ENCODE results near the gene APP. TPM values are rescaled to one million over a fixed set of nuclear protein-coding genes. Genes with fewer than 3 reads are reported as not detected.

Gene APP
- total RNA-seq, 1 experiment from 2014 or later = 531 TPM

GRCh38 chr21:25959799-25960198, 210.8 kb downstream of the APP start:
- Histone ChIP-seq H3K27me3 (replicated peaks; ENCODE audit: insufficient read depth, low read depth, low read length, poor library complexity) (no peaks in the 10 kb centered on the region), H3K9me3 (ENCODE audit: low read depth, low read length, poor library complexity, severe bottlenecking) (no peaks in the 10 kb centered on the region), H3K27ac (ENCODE audit: low read depth, low read length, poor library complexity, severe bottlenecking) (no peak overlapping the region), H3K36me3 (ENCODE audit: insufficient read depth, low read length, poor library complexity, severe bottlenecking) (peaks cover 14% of the 10 kb centered on the region), H3K4me1 (ENCODE audit: insufficient read depth, low read length, poor library complexity, severe bottlenecking) (peaks cover 45% of the 10 kb centered on the region), H3K4me3 (ENCODE audit: low read depth, low read length, poor library complexity, severe bottlenecking) (no peak overlapping the region)
- TF ChIP-seq CTCF (conservative IDR thresholded peaks at IDR 0.05; ENCODE audit: low read depth, low read length) (no peak), EZH2 (IDR thresholded peaks at IDR 0.05; ENCODE audit: borderline replicate concordance, low read depth, low read length, poor library complexity, severe bottlenecking) (no peak)
- intact Hi-C loops (cut with micrococcal nuclease; ENCODE audit: unreplicated experiment) = no loop called here
- ChIA-PET POLR2A (ENCODE audit: low non-redundant PET) (no interaction called here), CTCF (no interaction called here)
- DNase-seq (ENCODE audit: low spot score) = no peak
- no TSS peak for BruUV-seq (replicated peaks)

- POLR2A ChIA-PET (ENCODE audit: low non-redundant PET) = interaction anchor here (0.6 kb wide), 1 partner anchor 12 kb away, joined by 7 read pairs; no protein-coding TSS in a partner anchor
- CTCF ChIA-PET = no interaction called here
- Histone ChIP-seq H3K27ac (ENCODE audit: low read depth, low read length, poor library complexity, severe bottlenecking) (peak overlapping the region; percentile 13), H3K4me1 (ENCODE audit: insufficient read depth, low read length, poor library complexity, severe bottlenecking) (peaks cover 34% of the 10 kb centered on the region), H3K27me3 (replicated peaks; ENCODE audit: insufficient read depth, low read depth, low read length, poor library complexity) (no peaks in the 10 kb centered on the region), H3K9me3 (ENCODE audit: low read depth, low read length, poor library complexity, severe bottlenecking) (no peaks in the 10 kb centered on the region), H3K36me3 (ENCODE audit: insufficient read depth, low read length, poor library complexity, severe bottlenecking) (peaks cover 37% of the 10 kb centered on the region), H3K4me3 (ENCODE audit: low read depth, low read length, poor library complexity, severe bottlenecking) (no peak overlapping the region)
- no peak for TF ChIP-seq EZH2 (IDR thresholded peaks at IDR 0.05; ENCODE audit: borderline replicate concordance, low read depth, low read length, poor library complexity, severe bottlenecking)
- no peak for TF ChIP-seq CTCF (conservative IDR thresholded peaks at IDR 0.05; ENCODE audit: low read depth, low read length)
- intact Hi-C loops (cut with micrococcal nuclease; ENCODE audit: unreplicated experiment) = no loop called here
- peak; percentile 88 for DNase-seq (ENCODE audit: low spot score)
- no TSS peak for BruUV-seq (replicated peaks)
Observed at GRCh38 chr21:25956993-25957714, 213.4 kb downstream of the APP start.

GRCh38 chr21:25955646-25956045, 214.9 kb downstream of the APP start:
- POLR2A ChIA-PET (ENCODE audit: low non-redundant PET) = interaction anchor here (0.7 kb wide), 1 partner anchor 337 kb away, joined by 3 read pairs; no protein-coding TSS in a partner anchor
- no peak for TF ChIP-seq CTCF (conservative IDR thresholded peaks at IDR 0.05; ENCODE audit: low read depth, low read length)
- TF ChIP-seq EZH2 (IDR thresholded peaks at IDR 0.05; ENCODE audit: borderline replicate concordance, low read depth, low read length, poor library complexity, severe bottlenecking) = no peak
- Histone ChIP-seq H3K4me3 (ENCODE audit: low read depth, low read length, poor library complexity, severe bottlenecking) (no peak overlapping the region), H3K27me3 (replicated peaks; ENCODE audit: insufficient read depth, low read depth, low read length, poor library complexity) (no peaks in the 10 kb centered on the region), H3K27ac (ENCODE audit: low read depth, low read length, poor library complexity, severe bottlenecking) (no peak overlapping the region), H3K36me3 (ENCODE audit: insufficient read depth, low read length, poor library complexity, severe bottlenecking) (peaks cover 40% of the 10 kb centered on the region), H3K4me1 (ENCODE audit: insufficient read depth, low read length, poor library complexity, severe bottlenecking) (peaks cover 36% of the 10 kb centered on the region), H3K9me3 (ENCODE audit: low read depth, low read length, poor library complexity, severe bottlenecking) (no peaks in the 10 kb centered on the region)
- BruUV-seq (replicated peaks) = no TSS peak
- CTCF ChIA-PET = no interaction called here
- DNase-seq (ENCODE audit: low spot score) = no peak
- intact Hi-C loops (cut with micrococcal nuclease; ENCODE audit: unreplicated experiment) = no loop called here

Measured in A673 (cell line).